ENCODE data around the gene SGCA.

The SGCA gene

DNA sequence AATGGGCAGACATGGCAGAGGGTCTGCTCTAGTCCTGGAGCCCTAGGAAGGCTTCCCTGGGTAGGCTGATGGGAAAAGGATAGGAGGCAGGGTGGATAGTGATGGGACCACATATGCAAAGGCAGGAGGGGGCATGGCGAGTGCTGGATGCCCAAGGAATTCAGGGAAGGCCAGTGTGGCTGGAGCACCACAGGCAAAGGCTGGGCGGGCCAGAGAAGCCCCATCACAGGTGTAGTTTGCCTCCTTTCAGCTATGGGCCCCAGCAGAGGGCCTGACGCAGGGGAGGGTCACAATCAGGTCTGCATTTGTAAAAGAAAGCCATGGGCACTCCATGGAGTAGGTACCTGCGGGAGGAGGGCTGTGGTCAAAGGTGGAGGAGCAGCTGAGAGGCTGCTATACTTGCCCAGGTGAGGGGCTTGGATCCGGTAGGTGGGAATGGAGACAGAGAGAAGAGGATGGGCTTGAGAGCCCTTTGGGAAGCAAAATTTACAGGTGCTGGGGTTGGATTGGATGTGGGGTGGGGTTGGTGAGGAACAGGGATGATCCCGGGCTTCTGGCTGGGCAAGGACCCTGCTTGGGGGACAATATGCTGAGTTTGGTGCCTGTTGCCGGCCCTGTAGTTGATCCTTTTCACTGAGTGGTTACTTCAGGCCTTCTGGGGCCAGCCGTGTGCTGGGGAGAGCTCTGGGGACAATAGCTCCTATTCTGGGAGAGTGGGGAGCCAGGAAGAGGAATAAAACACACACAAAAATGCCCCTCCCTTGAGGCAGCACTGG, 42.2 kb downstream of the SGCA start:
- no peaks in the 10 kb centered on the region for H3K36me3 ChIP-seq (ENCODE audit: insufficient read depth)
- no peak overlapping the region for H3K9ac ChIP-seq
- no peaks in the 10 kb centered on the region for H4K20me1 ChIP-seq (ENCODE audit: insufficient read depth)
- TF ChIP-seq, protein P1, sequence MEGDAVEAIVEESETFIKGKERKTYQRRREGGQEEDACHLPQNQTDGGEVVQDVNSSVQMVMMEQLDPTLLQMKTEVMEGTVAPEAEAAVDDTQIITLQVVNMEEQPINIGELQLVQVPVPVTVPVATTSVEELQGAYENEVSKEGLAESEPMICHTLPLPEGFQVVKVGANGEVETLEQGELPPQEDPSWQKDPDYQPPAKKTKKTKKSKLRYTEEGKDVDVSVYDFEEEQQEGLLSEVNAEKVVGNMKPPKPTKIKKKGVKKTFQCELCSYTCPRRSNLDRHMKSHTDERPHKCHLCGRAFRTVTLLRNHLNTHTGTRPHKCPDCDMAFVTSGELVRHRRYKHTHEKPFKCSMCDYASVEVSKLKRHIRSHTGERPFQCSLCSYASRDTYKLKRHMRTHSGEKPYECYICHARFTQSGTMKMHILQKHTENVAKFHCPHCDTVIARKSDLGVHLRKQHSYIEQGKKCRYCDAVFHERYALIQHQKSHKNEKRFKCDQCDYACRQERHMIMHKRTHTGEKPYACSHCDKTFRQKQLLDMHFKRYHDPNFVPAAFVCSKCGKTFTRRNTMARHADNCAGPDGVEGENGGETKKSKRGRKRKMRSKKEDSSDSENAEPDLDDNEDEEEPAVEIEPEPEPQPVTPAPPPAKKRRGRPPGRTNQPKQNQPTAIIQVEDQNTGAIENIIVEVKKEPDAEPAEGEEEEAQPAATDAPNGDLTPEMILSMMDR (conservative IDR thresholded peaks at IDR 0.05; ENCODE audit: low read depth, low read length), result no peak
- H2AFZ ChIP-seq (ENCODE audit: low read depth), result no peak overlapping the region
- H3K79me2 ChIP-seq (ENCODE audit: insufficient read depth, low read depth), result no peaks in the 10 kb centered on the region
- H3K27ac ChIP-seq, result no peak overlapping the region
- H3K4me1 ChIP-seq (ENCODE audit: low read depth, poor library complexity, severe bottlenecking), result peaks cover 9% of the 10 kb centered on the region
- no peak overlapping the region for H3K4me2 ChIP-seq
- peaks cover 73% of the 10 kb centered on the region for H3K27me3 ChIP-seq (ENCODE audit: insufficient read depth, low read depth)
- no peak overlapping the region for H3K4me3 ChIP-seq (IDR thresholded peaks at IDR 0.05; ENCODE audit: insufficient read depth, low read depth, low read length)

DNA sequence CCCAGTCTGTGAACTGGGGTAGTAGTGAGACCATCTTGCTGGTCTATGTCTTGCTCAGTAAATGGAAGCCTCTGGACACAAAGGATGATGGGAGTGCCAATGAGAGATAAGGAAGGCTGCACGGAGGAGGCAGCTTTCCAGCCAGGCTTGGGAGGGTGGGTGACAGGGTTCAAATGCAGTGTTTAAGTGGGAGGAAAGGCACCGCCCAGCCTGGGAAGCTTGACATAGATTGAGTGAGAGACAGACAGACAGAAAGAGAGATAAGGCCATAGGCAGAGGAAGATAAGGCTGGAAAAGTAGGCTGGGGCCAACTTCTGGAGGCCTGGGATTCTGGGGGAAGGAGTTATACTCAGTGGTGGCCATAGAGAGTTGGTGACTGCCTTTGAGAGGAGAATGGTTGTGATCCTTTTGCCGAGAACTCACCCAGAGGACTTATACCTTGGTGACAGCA, 42.8 kb downstream of the SGCA start:
- peaks cover 15% of the 10 kb centered on the region for H3K4me1 ChIP-seq (ENCODE audit: low read depth, poor library complexity, severe bottlenecking)
- H3K27ac ChIP-seq, result no peak overlapping the region
- TF ChIP-seq, protein P1 (conservative IDR thresholded peaks at IDR 0.05; ENCODE audit: low read depth, low read length), result no peak
- H2AFZ ChIP-seq (ENCODE audit: low read depth), result no peak overlapping the region
- peaks cover 66% of the 10 kb centered on the region for H3K27me3 ChIP-seq (ENCODE audit: insufficient read depth, low read depth)
- H4K20me1 ChIP-seq (ENCODE audit: insufficient read depth), result no peaks in the 10 kb centered on the region
- H3K36me3 ChIP-seq (ENCODE audit: insufficient read depth), result no peaks in the 10 kb centered on the region
- H3K79me2 ChIP-seq (ENCODE audit: insufficient read depth, low read depth), result no peaks in the 10 kb centered on the region
- no peak overlapping the region for H3K4me3 ChIP-seq (IDR thresholded peaks at IDR 0.05; ENCODE audit: insufficient read depth, low read depth, low read length)
- H3K4me2 ChIP-seq, result no peak overlapping the region
- no peak overlapping the region for H3K9ac ChIP-seq

DNA sequence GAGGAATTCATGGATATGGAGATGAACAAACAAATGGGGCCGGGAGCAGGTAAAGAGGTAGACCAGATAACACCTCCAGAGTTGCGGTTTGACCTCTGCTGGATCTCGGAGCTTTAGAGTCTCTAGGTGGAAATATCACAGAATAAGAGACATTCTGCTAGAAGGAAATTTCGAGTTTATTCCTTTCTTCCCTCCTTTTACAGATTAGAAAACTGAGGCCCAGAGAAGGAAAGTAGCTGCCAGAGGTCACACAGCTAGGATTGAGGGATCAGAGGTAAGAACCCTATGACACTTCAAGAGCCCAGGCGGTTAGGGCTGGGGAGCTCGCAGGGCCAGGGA, 43.3 kb downstream of the SGCA start:
- peaks cover 15% of the 10 kb centered on the region for H3K4me1 ChIP-seq (ENCODE audit: low read depth, poor library complexity, severe bottlenecking)
- H4K20me1 ChIP-seq (ENCODE audit: insufficient read depth), result no peaks in the 10 kb centered on the region
- H3K79me2 ChIP-seq (ENCODE audit: insufficient read depth, low read depth), result no peaks in the 10 kb centered on the region
- TF ChIP-seq, protein P1 (conservative IDR thresholded peaks at IDR 0.05; ENCODE audit: low read depth, low read length), result no peak
- no peak overlapping the region for H3K4me2 ChIP-seq
- no peak overlapping the region for H3K4me3 ChIP-seq (IDR thresholded peaks at IDR 0.05; ENCODE audit: insufficient read depth, low read depth, low read length)
- peaks cover 62% of the 10 kb centered on the region for H3K27me3 ChIP-seq (ENCODE audit: insufficient read depth, low read depth)
- H3K36me3 ChIP-seq (ENCODE audit: insufficient read depth), result no peaks in the 10 kb centered on the region
- no peak overlapping the region for H3K27ac ChIP-seq
- H3K9ac ChIP-seq, result no peak overlapping the region
- H2AFZ ChIP-seq (ENCODE audit: low read depth), result no peak overlapping the region

DNA sequence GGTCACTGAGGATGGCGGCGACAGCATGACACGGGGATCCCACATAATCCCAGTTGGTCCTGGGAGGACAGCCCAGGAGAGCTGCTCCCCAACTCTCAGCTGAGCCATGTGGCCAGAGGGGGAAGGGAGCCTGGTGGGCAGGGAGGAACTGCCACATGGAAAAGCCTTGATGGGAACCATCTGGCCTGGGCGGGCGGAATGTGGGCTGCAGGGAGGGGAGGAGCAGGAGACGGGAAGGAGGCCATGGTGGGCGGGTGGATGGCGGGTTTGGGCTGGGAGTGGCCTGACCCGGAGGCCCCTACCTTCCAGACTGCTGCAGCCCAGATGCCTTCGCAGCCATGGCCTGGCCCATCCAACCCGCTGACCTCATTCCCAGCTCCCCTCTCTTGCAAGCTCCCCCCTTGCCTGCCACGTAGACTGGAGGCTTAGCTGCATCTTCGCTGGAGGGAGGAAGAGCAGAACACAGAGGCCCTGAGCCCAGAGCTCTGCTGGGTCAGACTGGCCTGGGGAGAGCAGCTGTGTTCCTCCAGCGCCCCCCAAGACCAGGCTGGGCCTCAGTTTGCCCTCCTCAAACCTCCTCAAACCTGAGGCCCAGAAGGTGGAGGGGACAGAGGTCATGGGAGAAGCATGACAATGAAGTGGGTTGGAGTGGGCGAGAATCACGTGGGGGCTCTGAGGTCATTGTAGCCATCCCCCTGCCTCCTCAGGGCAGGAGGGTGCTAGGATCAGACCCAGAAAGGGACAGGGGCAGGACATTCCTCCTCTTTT, 43.9 kb downstream of the SGCA start:
- Histone ChIP-seq H3K4me3 (IDR thresholded peaks at IDR 0.05; ENCODE audit: insufficient read depth, low read depth, low read length) (no peak overlapping the region), H3K36me3 (ENCODE audit: insufficient read depth) (no peaks in the 10 kb centered on the region), H4K20me1 (ENCODE audit: insufficient read depth) (no peaks in the 10 kb centered on the region), H3K79me2 (ENCODE audit: insufficient read depth, low read depth) (no peaks in the 10 kb centered on the region), H3K9ac (no peak overlapping the region), H3K27me3 (ENCODE audit: insufficient read depth, low read depth) (peaks cover 56% of the 10 kb centered on the region), H3K4me1 (ENCODE audit: low read depth, poor library complexity, severe bottlenecking) (peaks cover 15% of the 10 kb centered on the region), H2AFZ (ENCODE audit: low read depth) (no peak overlapping the region), H3K27ac (no peak overlapping the region), H3K4me2 (no peak overlapping the region)
- TF ChIP-seq, protein P1 (conservative IDR thresholded peaks at IDR 0.05; ENCODE audit: low read depth, low read length), result no peak

Measured in KMS-11 (cell line).